ENCODE data around the gene FAM131B. TPM values are rescaled to one million over a fixed set of nuclear protein-coding genes. Genes with fewer than 3 reads are reported as not detected.
A peak's percentile ranks its signal among the peaks of the same experiment; 100 is the strongest.

FAM131B gene
- total and polyA plus RNA-seq, 9 of the 15 experiments (the other 6 are each of a cell fraction or from before 2014, with no cell fraction given) = 0.03 to 0.04 TPM; not detected in 7

GRCh38 chr7:143411976-143412708 is 49.6 kb upstream of the FAM131B start (continued):
- TF ChIP-seq BRF1 (IDR thresholded peaks at IDR 0.05; ENCODE audit: borderline replicate concordance, extremely low read depth, insufficient read length) (no peak), HMGXB4 (CRISPR knock-in tag; IDR thresholded peaks at IDR 0.05) (no peak), ZNF408 (CRISPR knock-in tag; IDR thresholded peaks at IDR 0.05; ENCODE audit: low read depth) (no peak), BRCA1 (IDR thresholded peaks at IDR 0.05) (no peak), BRCA1 (CRISPR knock-in tag; IDR thresholded peaks at IDR 0.05) (no peak), CBX2 (IDR thresholded peaks at IDR 0.05; ENCODE audit: insufficient read depth, low read length, poor library complexity, severe bottlenecking) (no peak), PATZ1 (CRISPR knock-in tag; IDR thresholded peaks at IDR 0.05; ENCODE audit: borderline replicate concordance) (no peak), BRF2 (IDR thresholded peaks at IDR 0.05; ENCODE audit: borderline replicate concordance, insufficient read depth, insufficient read length) (no peak), SETDB1 (IDR thresholded peaks at IDR 0.05; ENCODE audit: low read length) (no peak), ETV6 (IDR thresholded peaks at IDR 0.05; ENCODE audit: borderline replicate concordance in 1 of 2, low read depth in 2 of 2, low read length in 1 of 2) (no peak), ETV6 (CRISPR knock-in tag; IDR thresholded peaks at IDR 0.05; ENCODE audit: borderline replicate concordance) (no peak), TARDBP (IDR thresholded peaks at IDR 0.05) (no peak), IRF1 (CRISPR knock-in tag; IDR thresholded peaks at IDR 0.05; ENCODE audit: borderline replicate concordance) (no peak), PTTG1 (tag; IDR thresholded peaks at IDR 0.05; ENCODE audit: low read depth) (peak; percentile 76), TEAD2 (tag; IDR thresholded peaks at IDR 0.05) (peak; percentile 48; the same call in 1 of the 2 replicates), ELF2 (CRISPR knock-in tag; IDR thresholded peaks at IDR 0.05) (no peak), ZNF133 (CRISPR knock-in tag; IDR thresholded peaks at IDR 0.05) (no peak), ZNF592 (IDR thresholded peaks at IDR 0.05) (no peak)
